Measurements from ENCODE around the gene MPDZ. TPM values are rescaled to one million over a fixed set of nuclear protein-coding genes. Genes with fewer than 3 reads are reported as not detected.

The MPDZ gene
- total and polyA plus RNA-seq, 8 donors: 25.9 to 77.7 (median 70.1) TPM

DNA sequence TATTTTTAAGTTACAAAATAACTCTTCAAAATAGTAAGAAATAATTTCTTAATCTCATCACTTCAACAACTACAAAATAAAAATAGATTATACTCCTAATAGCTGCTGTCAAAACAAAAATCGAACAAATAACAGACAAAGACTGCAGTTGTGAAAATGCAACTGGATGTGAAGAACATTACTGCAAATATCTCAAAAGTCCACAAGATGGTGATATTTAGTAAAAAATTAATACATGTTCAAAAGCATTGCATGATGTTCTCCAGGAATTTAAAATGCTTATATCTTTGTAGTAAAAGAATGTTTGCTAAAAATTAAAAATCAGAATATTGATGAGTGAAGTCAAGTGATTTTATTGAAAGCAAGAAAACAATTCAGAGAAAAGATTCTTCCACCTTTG lies 66.2 kb downstream of the MPDZ start:
- H3K4me3 ChIP-seq: no peak overlapping the region
- H3K9me3 ChIP-seq: no peaks in the 10 kb centered on the region
- H3K27ac ChIP-seq: no peak overlapping the region
- no peaks in the 10 kb centered on the region for H3K4me1 ChIP-seq
- peaks cover 0 to 9% of the 10 kb centered on the region in 2 donors for H3K36me3 ChIP-seq
- DNase-seq (no peak), ATAC-seq (no peak)
- H3K27me3 ChIP-seq: no peaks in the 10 kb centered on the region
- TF ChIP-seq, protein P1, sequence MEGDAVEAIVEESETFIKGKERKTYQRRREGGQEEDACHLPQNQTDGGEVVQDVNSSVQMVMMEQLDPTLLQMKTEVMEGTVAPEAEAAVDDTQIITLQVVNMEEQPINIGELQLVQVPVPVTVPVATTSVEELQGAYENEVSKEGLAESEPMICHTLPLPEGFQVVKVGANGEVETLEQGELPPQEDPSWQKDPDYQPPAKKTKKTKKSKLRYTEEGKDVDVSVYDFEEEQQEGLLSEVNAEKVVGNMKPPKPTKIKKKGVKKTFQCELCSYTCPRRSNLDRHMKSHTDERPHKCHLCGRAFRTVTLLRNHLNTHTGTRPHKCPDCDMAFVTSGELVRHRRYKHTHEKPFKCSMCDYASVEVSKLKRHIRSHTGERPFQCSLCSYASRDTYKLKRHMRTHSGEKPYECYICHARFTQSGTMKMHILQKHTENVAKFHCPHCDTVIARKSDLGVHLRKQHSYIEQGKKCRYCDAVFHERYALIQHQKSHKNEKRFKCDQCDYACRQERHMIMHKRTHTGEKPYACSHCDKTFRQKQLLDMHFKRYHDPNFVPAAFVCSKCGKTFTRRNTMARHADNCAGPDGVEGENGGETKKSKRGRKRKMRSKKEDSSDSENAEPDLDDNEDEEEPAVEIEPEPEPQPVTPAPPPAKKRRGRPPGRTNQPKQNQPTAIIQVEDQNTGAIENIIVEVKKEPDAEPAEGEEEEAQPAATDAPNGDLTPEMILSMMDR (IDR thresholded peaks at IDR 0.05): peak; percentile 16 to 20
- intact Hi-C loops (cut with DNase I): no loop called here

DNA sequence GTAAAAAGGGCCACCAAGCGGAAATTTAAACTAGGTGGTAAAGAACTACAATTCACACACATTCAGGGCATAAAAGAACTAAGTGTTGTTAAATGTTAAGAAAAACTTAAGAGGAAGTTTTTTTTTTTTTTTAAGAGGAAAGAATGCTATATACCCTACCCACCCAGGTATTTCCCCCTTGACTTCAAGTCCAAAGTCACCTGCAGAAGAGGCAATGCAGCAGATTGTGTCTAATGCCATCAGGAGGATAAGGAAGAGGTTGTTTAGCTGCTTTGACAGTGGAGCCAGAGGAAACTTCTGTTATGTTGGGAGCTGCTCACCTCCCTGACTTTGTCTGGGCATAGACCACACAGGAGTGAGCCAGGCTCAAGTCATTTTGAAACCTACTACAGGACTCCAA lies 69.2 kb downstream of the MPDZ start:
- ATAC-seq: no peak
- H3K4me3 ChIP-seq: no peak overlapping the region
- no peaks in the 10 kb centered on the region for H3K27me3 ChIP-seq
- no peaks in the 10 kb centered on the region for H3K9me3 ChIP-seq
- H3K27ac ChIP-seq: no peak overlapping the region
- H3K36me3 ChIP-seq: no peaks in the 10 kb centered on the region
- TF ChIP-seq, protein P1 (IDR thresholded peaks at IDR 0.05): no peak
- intact Hi-C loops (cut with DNase I): no loop called here
- DNase-seq: no peak
- no peaks in the 10 kb centered on the region for H3K4me1 ChIP-seq

DNA sequence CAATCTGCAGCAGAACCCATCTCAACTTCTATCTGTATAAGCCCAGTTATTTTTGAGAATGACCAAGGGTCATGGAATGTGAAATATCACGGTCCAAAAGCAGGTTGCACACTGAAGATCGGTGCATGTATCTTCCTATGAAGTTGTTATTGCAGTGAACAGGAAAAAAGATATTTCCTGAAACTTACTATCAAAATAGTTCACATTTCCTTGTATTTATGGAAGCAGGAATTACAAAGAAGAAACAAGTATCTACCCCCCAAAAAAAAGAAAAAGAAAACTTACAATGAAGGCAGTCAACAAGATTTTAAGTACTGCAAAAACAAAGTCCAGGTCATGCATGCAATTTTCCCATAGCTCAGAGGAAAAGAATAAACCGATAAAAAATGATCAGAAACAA lies 70.0 kb downstream of the MPDZ start:
- TF ChIP-seq, protein P1 (IDR thresholded peaks at IDR 0.05): no peak
- Histone ChIP-seq H3K36me3 (no peaks in the 10 kb centered on the region), H3K4me1 (no peaks in the 10 kb centered on the region), H3K9me3 (no peaks in the 10 kb centered on the region), H3K4me3 (no peak overlapping the region), H3K27ac (no peak overlapping the region), H3K27me3 (no peaks in the 10 kb centered on the region)
- intact Hi-C loops (cut with DNase I): loop anchor here in 1 of 2 donors (10.0 kb wide), 1 partner anchor 65 kb away; the partner anchor contains the start of gene MPDZ
- ATAC-seq (no peak), DNase-seq (no peak)

DNA sequence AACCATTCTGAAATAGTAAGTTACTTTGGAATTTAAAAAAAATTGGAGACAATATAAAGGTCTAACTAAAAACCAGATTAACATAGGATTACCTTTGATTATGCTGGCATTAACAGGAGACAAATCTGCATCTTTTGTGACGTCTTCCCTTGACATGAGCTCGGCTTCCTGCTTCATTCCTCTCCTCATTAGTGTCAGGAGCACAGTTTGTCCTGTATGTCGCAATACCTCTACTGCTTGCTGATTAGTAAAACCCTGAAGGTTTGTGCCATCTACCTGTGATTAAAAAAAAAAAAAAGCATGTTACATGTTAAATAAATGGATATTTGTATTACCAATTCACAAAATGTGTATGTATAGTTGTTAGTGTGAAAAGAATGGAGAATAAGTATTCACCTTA lies 73.7 kb downstream of the MPDZ start:
- Histone ChIP-seq H3K27me3 (no peaks in the 10 kb centered on the region), H3K4me3 (no peak overlapping the region), H3K9me3 (no peaks in the 10 kb centered on the region), H3K27ac (no peak overlapping the region), H3K4me1 (no peaks in the 10 kb centered on the region), H3K36me3 (no peaks in the 10 kb centered on the region)
- TF ChIP-seq, protein P1 (IDR thresholded peaks at IDR 0.05): no peak
- no peak for ATAC-seq
- intact Hi-C loops (cut with DNase I): loop anchor here in 1 of 2 donors (10.0 kb wide), 1 partner anchor 69 kb away; the partner anchor contains the start of gene MPDZ
- no peak for DNase-seq

DNA sequence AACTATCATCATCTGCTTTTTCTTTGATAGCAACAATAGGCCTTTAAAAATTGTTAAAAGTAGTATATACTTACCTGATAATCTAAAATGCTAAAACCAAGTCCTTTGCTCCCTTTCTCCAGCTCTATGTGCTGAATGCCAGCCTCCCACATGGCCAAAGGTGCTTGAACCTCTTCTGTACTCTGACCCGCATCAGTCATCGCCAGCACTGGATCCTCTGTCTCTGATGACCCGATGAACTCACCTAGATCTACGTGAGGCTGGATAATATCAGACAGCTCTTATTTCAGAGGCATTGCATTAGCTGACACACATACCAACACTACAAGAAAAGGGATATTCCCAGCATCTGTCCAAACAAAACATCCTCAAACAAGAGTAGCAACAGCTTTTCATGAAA lies 89.5 kb downstream of the MPDZ start:
- no peak overlapping the region for H3K4me3 ChIP-seq
- TF ChIP-seq, protein P1 (IDR thresholded peaks at IDR 0.05): no peak
- H3K27me3 ChIP-seq: no peaks in the 10 kb centered on the region
- DNase-seq (no peak), ATAC-seq (no peak)
- H3K36me3 ChIP-seq: peaks cover 0 to 5% of the 10 kb centered on the region in 2 donors
- H3K9me3 ChIP-seq: no peaks in the 10 kb centered on the region
- no peaks in the 10 kb centered on the region for H3K4me1 ChIP-seq
- intact Hi-C loops (cut with DNase I): no loop called here
- no peak overlapping the region for H3K27ac ChIP-seq
